HL-60 (cell line): ENCODE results near the gene ST8SIA4.

Source experiments
- DNase-seq, 2 experiments: peaks; one replicate each; pipeline ENCODE4 v3.0.0-alpha.2; 2010 to 2020; ENCODE audit warnings: low read depth in 1 of 2, low spot score in 1 of 2
- H3K27ac ChIP-seq: fragments of 250-450 bp; sonication (Bioruptor Pico); replicated peaks from 2 replicates; pipeline ENCODE4 v1.5.1; 2020; ENCODE audit warnings: mild to moderate bottlenecking, moderate library complexity
- H3K27me3 ChIP-seq: fragments of 250-450 bp; sonication (Bioruptor Pico); 2 replicates; pipeline ENCODE4 v1.5.1; 2021; ENCODE audit warnings: mild to moderate bottlenecking, moderate library complexity; ENCODE audit not compliant: insufficient read depth, poor library complexity, severe bottlenecking
- H3K4me3 ChIP-seq: replicated peaks from 2 replicates; pipeline ENCODE4 v1.5.1; 2011; ENCODE audit warnings: mild to moderate bottlenecking, control low read depth, low read length; ENCODE audit not compliant: insufficient read depth
- GABPA ChIP-seq: IDR thresholded peaks from 2 replicates; pipeline ENCODE4 v1.6.1; 2012; ENCODE audit warnings: low read depth
- POLR2AphosphoS5 ChIP-seq: IDR thresholded peaks from 2 replicates; pipeline ENCODE4 v1.6.1; 2012; ENCODE audit warnings: low read depth
- SPI1 ChIP-seq: IDR thresholded peaks from 2 replicates; pipeline ENCODE4 v1.6.1; 2012; ENCODE audit warnings: low read depth, mild to moderate bottlenecking, borderline replicate concordance
- TF ChIP-seq, protein P1 (sequence below): IDR thresholded peaks from 2 replicates; pipeline ENCODE4 v1.6.1; 2012; ENCODE audit warnings: low read depth; ENCODE audit not compliant: insufficient replicate concordance
- TF ChIP-seq, protein P2 (sequence below): IDR thresholded peaks from one replicate; pipeline ENCODE4 v1.5.1; 2011; ENCODE audit warnings: low read length, control low read depth, inconsistent platforms; ENCODE audit not compliant: insufficient read depth

ST8SIA4 gene

DNA sequence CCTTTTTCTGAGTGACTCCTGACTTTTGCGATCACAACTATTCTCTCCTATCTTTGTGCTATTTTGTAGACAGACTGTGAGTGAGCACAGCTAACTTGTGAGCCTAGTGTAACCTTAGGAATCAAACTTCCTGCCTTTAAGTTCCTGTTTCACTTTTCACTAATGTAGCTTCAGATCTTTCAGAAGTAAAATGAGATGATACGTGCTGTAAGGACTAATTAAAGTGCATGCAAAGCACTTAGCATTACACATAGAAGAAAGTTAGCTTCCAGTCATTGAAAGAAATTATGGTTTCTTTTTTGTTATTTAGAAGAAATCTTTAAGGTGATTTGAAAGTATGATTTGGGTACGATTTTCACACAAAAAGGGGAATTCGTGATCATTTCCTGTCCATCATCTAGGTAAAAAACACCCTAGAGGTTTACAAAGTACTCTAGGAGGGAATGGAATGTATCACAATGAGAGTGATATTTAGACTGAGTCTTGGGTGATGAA is 122.7 kb downstream of the ST8SIA4 start:
- Histone ChIP-seq H3K27me3 (no peaks in the 10 kb centered on the region), H3K4me3 (no peak overlapping the region), H3K27ac (peak overlapping the region; percentile 93)
- DNase-seq: peak in 1 of 2 experiments; percentile 2
- TF ChIP-seq GABPA (no peak), SPI1 (no peak), POLR2AphosphoS5 (no peak)
- TF ChIP-seq, protein P1, sequence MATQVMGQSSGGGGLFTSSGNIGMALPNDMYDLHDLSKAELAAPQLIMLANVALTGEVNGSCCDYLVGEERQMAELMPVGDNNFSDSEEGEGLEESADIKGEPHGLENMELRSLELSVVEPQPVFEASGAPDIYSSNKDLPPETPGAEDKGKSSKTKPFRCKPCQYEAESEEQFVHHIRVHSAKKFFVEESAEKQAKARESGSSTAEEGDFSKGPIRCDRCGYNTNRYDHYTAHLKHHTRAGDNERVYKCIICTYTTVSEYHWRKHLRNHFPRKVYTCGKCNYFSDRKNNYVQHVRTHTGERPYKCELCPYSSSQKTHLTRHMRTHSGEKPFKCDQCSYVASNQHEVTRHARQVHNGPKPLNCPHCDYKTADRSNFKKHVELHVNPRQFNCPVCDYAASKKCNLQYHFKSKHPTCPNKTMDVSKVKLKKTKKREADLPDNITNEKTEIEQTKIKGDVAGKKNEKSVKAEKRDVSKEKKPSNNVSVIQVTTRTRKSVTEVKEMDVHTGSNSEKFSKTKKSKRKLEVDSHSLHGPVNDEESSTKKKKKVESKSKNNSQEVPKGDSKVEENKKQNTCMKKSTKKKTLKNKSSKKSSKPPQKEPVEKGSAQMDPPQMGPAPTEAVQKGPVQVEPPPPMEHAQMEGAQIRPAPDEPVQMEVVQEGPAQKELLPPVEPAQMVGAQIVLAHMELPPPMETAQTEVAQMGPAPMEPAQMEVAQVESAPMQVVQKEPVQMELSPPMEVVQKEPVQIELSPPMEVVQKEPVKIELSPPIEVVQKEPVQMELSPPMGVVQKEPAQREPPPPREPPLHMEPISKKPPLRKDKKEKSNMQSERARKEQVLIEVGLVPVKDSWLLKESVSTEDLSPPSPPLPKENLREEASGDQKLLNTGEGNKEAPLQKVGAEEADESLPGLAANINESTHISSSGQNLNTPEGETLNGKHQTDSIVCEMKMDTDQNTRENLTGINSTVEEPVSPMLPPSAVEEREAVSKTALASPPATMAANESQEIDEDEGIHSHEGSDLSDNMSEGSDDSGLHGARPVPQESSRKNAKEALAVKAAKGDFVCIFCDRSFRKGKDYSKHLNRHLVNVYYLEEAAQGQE: no peak
- TF ChIP-seq, protein P2, sequence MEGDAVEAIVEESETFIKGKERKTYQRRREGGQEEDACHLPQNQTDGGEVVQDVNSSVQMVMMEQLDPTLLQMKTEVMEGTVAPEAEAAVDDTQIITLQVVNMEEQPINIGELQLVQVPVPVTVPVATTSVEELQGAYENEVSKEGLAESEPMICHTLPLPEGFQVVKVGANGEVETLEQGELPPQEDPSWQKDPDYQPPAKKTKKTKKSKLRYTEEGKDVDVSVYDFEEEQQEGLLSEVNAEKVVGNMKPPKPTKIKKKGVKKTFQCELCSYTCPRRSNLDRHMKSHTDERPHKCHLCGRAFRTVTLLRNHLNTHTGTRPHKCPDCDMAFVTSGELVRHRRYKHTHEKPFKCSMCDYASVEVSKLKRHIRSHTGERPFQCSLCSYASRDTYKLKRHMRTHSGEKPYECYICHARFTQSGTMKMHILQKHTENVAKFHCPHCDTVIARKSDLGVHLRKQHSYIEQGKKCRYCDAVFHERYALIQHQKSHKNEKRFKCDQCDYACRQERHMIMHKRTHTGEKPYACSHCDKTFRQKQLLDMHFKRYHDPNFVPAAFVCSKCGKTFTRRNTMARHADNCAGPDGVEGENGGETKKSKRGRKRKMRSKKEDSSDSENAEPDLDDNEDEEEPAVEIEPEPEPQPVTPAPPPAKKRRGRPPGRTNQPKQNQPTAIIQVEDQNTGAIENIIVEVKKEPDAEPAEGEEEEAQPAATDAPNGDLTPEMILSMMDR: no peak

DNA sequence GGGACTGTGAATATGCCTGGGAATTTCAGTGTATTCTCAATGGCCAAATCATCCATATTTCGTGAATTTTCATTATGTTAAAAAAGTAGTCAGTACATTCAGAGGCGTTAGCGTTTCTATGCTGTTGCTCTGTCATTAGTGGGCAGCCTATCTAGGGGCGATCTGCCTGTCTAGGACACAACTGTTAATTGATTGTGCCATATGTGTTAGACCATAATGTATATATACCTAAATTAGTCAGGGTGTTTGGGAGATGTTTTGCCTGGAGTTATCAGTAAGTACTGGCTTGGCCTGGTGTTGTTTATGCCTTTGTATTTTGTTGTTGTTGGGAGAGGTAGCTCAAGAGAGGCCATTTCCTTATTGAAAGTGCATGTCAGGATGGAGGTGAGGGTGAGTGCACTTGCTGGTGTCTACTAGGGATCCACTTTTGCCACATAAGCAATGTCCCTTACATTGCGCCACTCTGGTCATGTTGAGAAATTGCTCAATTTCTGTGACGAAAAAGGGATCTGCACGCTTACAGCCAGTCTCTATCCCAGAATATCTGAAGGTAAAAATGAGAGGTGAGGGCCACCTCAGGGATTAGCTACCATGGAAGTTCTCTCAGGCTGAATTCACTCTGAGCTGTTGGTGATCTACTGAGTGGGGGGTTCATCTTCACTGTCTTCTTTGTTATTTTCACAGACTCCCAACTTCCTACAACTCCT is 123.3 kb downstream of the ST8SIA4 start:
- TF ChIP-seq POLR2AphosphoS5: no peak
- TF ChIP-seq, protein P1: no peak
- TF ChIP-seq, protein P2: no peak
- Histone ChIP-seq H3K27me3 (no peaks in the 10 kb centered on the region), H3K27ac (peak overlapping the region; percentile 93), H3K4me3 (no peak overlapping the region)
- peak; percentile 67 to 74 for DNase-seq

DNA sequence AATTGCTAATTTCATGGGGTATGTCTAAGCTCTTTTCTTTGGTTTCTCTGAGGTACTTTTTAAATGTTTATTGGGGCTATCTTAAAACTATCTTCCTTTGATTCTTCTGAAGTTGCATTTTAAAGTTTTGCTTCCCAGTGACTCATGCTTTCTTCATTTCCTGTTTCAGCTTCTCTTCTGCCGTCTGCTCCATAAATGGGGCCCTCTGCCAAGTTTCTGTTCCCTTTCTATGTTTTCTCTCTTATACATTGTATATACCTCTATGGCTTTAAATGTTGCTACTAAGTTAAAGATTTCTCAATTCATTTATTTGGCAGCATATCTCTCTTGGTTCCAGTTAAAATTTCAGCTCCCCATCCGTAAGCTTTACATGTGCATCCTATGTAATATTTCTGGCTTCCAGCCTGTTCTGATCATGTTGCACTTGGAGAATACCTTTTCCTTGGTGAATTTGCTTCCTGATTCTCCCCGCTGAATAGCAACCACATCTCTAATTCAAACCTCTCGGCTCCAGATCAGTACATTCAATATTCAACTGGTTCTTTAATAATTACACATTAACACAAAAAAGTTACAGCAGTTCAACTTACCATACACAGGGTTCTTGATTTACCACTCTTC is 125.3 kb downstream of the ST8SIA4 start:
- Histone ChIP-seq H3K27ac (peak overlapping the region; percentile 70), H3K4me3 (no peak overlapping the region)
- peak; percentile 61 for DNase-seq

More for the DNA sequence above, 125.3 kb downstream of the ST8SIA4 start:
- TF ChIP-seq GABPA (no peak), SPI1 (peak; percentile 28; the same call in 1 of the 2 replicates)
- TF ChIP-seq, protein P1: no peak
- TF ChIP-seq, protein P2: no peak
- no peaks in the 10 kb centered on the region for H3K27me3 ChIP-seq
